Effector CD4-positive, alpha-beta T cell (primary cell): Measurements from ENCODE around the gene PHF21B.

Experiments
- DNase-seq: peaks from one replicate; pipeline ENCODE4 v3.0.0-alpha.2; 2020

Gene PHF21B

GRCh38 chr22:45013138-45013537 is 3.3 kb upstream of the PHF21B start:
- DNase-seq = no peak

- DNase-seq = no peak
Observed at GRCh38 chr22:45010532-45010900, 711 bp upstream of the PHF21B start.

- no peak for DNase-seq
Observed at GRCh38 chr22:45008751-45009605, 827 bp downstream of the PHF21B start.

GRCh38 chr22:45008186-45008681 is 1.6 kb downstream of the PHF21B start:
- no peak for DNase-seq

GRCh38 chr22:45007391-45008185 is 2.2 kb downstream of the PHF21B start:
- no peak for DNase-seq

- no peak for DNase-seq
Observed at GRCh38 chr22:45006964-45007390, 2.8 kb downstream of the PHF21B start.

GRCh38 chr22:45006111-45006963 is 3.5 kb downstream of the PHF21B start:
- no peak for DNase-seq

- no peak for DNase-seq
Observed at GRCh38 chr22:45001653-45002052, 8.2 kb downstream of the PHF21B start.

- DNase-seq = no peak
Observed at GRCh38 chr22:45000330-45000729, 9.5 kb downstream of the PHF21B start.

GRCh38 chr22:44999687-45000086 is 10.1 kb downstream of the PHF21B start:
- DNase-seq = no peak

GRCh38 chr22:44999231-44999630 is 10.6 kb downstream of the PHF21B start:
- DNase-seq = no peak

GRCh38 chr22:44998296-44998695 is 11.5 kb downstream of the PHF21B start:
- DNase-seq = no peak

GRCh38 chr22:44997060-44997459 is 12.7 kb downstream of the PHF21B start:
- DNase-seq = no peak

- no peak for DNase-seq
Observed at GRCh38 chr22:44996648-44997047, 13.2 kb downstream of the PHF21B start.

GRCh38 chr22:44996120-44996519 is 13.7 kb downstream of the PHF21B start:
- DNase-seq = no peak

GRCh38 chr22:44995715-44996114 is 14.1 kb downstream of the PHF21B start:
- DNase-seq = no peak

GRCh38 chr22:44995105-44995514 is 14.7 kb downstream of the PHF21B start:
- DNase-seq = no peak

- no peak for DNase-seq
Observed at GRCh38 chr22:44994399-44995104, 15.3 kb downstream of the PHF21B start.

- DNase-seq = no peak
Observed at GRCh38 chr22:44992166-44992565, 17.6 kb downstream of the PHF21B start.

- DNase-seq = no peak
Observed at GRCh38 chr22:44991218-44991617, 18.6 kb downstream of the PHF21B start.

- no peak for DNase-seq
Observed at GRCh38 chr22:44990810-44991209, 19.0 kb downstream of the PHF21B start.

GRCh38 chr22:44990328-44990727 is 19.5 kb downstream of the PHF21B start:
- DNase-seq = no peak
